GM21528 (cell line): ENCODE results near the gene SNAPC3.
A peak's percentile ranks its signal among the peaks of the same experiment; 100 is the strongest.

Source experiments
- ATAC-seq: cut with Tn5 transposase; IDR thresholded peaks from one replicate; pipeline ENCODE4 v1.9.1; 2021; ENCODE audit warnings: mild to moderate bottlenecking, moderate library complexity; ENCODE audit not compliant: unreplicated experiment, low FRiP score

The SNAPC3 gene

GRCh38 chr9:15485836-15486666, 63.4 kb downstream of the SNAPC3 start:
- ATAC-seq, result no peak

- no peak for ATAC-seq
Observed at GRCh38 chr9:15491950-15492349, 69.3 kb downstream of the SNAPC3 start.

DNA sequence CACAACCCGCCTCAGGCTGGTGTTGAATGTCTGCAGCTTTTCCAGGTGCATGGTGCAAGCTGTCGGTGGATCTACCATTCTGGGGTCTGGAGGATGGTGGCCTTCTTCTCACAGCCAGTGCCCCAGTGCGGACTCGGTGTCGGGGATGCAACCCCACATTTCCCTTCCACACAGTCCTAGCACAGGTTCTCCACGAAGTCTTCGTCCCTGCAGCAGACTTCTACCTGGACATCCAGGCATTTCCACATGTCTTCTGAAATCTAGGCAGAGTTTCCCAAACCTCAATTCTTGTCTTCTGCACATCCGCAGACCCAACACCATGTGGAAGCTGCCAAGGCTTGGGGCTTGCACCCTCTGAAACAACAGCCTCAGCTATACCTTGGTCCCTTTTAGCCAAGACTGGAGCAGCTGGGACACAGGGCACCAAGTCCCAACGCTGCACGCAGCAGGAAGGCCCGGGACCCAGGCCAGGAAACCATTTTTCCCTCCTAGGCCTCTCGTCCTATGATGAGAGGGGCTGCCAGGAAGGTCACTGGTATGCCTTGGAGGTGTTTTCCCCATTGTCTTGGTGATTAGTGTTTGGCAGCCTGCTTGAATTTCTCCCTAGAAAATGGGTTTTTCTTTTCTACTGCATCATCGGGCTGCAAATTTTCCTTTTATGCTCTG, 69.9 kb downstream of the SNAPC3 start:
- no peak for ATAC-seq

DNA sequence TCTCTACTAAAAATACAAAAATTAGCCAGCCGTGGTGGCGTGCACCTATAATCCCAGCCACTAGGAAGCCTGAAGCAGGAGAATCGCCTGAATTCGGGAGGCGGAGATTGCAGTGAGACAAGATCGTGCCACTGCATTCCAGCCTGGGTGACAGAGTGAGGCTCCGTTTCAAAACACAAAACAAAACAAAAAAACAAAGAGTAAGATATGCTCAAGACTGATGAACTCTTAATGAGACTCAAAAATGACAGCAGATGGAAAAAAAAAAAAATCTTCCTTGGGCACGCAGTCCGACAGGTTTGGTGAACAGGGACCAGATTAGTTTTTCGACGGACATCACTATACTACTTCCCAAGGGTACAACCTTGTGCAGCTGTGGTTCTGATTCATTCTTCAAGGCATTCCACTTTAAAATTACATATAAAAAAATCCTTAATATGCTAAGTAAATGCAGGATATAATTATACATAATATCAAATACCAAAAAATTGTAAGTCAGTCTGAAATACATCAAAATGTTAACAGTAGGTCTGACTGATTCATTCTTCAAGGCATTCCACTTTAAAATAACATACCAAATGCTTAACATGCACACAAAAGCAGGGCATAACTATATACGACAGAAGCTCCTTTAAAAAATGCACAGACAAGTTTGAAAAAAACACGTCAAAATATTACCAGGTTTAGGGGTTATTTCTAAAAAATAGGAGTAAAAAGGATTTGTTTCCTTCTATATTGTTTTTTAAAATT, 75.7 kb downstream of the SNAPC3 start:
- no peak for ATAC-seq

DNA sequence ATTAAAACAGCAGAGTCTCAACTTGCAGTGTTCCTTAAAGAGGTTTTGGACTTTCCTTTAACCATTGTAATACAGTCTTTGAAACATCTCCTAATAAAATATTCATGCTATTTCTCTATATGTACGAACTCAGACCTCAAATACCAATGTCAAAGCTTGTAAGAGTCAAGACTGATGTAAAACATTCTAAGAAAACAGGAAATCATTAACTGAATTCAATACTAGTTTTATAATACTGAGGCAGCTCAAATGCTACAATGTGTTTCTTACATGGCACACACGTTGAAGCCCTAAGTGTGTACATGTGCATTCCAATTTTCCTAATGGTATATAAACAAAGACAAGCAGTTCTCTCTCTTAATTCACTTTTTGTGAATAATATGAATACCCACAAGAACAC, 76.5 kb downstream of the SNAPC3 start:
- ATAC-seq, result no peak

- no peak for ATAC-seq
Observed at GRCh38 chr9:15501179-15501578, 78.5 kb downstream of the SNAPC3 start.

DNA sequence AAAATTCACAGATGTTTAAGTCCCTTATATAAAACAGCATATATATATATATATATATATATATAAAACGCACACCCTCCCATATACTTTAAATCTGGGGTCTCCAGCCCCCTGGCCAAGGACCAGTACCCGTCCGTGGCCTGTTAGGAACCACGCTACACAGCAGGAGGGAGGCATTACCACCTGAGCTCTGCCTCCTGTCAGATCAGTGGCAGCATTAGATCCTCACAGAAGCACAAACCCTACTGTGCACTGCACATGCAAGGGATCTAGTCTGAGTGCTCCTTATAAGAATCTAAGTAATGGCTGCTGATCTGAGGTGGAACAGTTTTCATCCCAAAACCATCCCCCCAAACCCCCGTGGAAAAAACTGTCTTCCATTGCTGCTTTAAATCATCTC, 79.1 kb downstream of the SNAPC3 start:
- ATAC-seq, result no peak

DNA sequence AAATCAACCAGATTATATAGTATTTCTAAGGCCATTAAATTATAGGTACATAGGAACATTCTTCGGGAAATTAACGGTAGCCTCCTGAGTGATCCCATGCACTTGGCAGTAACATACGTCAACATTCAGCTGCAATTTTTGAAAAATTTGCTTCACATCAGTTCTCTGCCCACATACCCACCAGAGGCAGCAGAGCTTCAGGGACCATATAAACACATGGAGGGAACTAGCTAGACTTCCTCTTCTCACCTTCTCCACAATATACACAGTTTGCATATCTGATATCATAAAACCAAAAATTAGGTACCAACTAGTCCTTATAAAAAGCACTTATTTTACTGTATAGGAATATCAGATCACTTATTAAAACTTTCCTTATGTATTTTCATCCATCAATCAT, 83.2 kb downstream of the SNAPC3 start:
- no peak for ATAC-seq

DNA sequence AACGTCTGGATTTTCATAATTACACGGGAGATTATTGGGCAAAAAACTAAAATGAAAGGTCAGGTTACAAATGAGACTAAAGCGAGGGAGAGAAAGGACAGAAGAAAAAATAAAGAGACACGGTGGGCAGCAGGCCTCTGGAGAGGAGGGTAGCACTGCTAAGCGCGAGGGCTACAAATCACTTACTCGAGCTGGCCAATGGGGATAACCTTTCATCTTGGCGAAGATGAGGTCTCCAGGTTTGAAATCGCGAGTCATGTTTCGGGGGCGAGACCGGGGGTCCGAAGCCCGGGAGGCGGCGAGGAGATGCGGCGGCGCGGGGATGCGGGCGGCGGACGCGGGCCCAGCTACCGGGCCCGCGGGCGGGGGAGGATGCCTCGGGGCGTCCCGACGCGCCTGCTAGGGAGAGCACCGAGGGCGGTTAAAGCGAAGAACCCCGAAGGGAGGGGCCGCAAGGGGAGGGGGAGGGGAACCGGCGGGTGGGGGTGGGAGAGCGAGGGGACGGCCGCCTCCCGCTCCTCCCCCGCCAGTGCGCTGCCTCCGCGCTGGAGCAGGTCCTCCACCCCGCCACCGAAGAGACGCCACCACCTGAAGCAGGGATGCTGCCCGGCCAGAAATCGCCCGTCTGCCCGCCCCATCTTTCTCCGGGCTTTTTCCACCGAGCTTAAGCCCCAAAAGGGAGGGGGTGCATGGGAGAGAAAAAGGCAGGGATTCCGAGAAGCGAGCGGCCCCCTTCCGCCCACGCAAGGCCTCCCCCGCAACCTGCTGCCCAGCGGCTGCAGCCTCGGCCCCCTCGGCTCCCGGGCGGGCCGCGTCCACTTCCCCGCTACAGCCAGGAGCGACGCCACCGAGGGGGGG, 87.5 kb downstream of the SNAPC3 start:
- ATAC-seq, result peak; percentile 59

DNA sequence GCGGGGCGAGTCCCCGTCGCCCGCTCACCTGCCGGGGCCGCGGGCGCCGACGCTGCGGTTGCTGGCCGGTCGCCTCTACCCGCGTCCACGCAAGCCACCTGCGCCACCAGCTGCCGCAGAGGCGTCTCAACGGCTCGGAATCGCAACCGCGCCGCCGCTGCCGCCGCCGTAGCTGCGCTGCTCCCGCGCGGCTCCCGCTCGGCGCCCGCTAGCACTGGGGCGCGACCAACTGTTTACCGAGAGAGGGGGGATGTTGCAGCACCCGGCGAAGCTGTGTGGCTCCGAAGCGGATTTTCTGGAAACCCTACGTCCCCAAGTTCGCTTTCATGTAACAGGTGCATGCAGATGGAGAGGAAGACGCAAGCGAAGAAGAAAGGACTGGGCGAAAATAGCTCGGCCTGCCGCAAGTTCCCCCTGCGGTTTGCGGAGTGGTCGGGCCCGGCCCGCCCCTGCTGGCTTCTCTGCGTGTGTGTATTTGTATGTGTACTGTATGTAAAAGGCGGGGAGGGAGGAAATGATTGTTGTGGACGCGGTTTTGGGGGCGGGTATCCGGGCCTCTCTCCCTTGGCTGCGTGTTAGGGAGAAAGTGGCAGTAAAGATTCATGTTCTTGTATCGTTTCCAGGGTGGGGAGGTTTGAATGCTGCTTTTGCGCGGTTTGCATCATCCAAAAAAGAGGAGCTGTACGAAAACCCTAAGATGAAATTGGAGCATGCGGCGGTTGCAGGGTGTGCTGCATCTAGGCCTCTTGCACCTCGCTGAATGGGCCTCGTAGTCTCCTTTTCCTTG, 88.3 kb downstream of the SNAPC3 start, which contains the start of gene PSIP1:
TSS of gene PSIP1 (minus strand) at position 182 of the 787 bp plus-strand sequence. CDS start 782 bp downstream, outside the sequence.
- ATAC-seq, result peak; percentile 86
